GM21360 (cell line): ENCODE results near the gene SI.
"Not testable (repeated sequence)": the region's sequence is repeated elsewhere in the genome, so short reads cannot be mapped to it uniquely, and the experiment has no call there.

Experiments
- ATAC-seq: cut with Tn5 transposase; IDR thresholded peaks from one replicate; pipeline ENCODE4 v1.9.1; 2021; ENCODE audit warnings: mild to moderate bottlenecking, moderate library complexity; ENCODE audit not compliant: unreplicated experiment

Gene SI

DNA sequence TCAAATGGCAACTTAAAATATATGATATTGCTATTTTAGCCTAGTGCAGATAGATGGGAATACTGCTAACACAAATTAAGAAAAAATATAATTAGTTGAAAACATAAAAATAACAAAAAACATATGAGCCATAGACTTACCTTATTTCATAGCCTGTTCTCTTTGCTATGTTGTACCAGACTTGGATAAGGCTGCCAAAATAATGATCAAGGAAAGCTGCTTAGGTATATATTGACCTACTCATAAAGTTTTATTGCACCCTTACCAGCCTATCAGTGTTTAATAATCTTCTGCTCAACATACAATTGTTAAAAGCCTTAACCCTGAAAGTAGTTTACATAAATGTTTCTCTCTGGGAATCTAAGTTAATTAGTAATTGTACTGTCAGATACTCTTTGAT lies at the start of gene SI:
Gene SI, minus strand, starts transcription at position 204 of the 400 bp plus-strand sequence. CDS start 2,484 bp downstream, outside the sequence.
- no peak for ATAC-seq

DNA sequence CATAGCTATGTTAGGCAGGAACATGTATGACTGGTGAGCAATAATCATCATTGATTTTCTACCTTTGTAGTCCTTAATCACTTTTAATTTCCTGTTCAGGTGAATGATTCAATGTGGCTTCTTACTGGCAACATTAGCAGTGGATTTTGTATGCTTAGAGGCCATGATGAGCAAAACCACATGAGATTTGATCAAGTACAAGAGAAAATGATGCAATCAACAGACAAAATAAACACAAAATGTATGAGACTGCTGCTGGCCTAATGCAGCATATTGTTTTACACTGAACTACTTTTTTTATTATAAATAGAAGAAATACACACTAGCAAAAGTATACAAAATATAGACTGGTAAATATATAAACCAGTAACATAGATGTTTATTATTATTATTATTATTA lies 47.5 kb upstream of the SI start:
- ATAC-seq: no peak

DNA sequence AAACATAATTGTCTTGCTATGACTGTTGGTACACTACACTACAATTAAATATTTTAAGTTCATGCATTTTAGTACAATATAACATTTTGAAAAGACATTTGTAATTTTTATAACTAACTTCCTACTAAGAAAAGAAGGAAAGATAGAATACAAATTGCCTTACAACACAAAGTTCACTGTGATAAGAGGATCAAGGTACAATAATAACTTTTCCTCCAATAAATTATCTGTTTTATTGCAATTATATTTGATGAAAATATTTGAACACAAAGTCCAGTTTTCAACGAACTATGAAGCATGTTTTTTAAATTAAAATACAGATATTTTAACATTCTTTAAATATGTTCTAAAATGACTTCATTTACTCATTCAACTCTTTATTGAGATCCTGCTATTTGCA lies 33.1 kb upstream of the SI start:
- ATAC-seq: no peak

GRCh38 chr3:165103616-165104015 lies 25.3 kb upstream of the SI start:
- no peak for ATAC-seq

- no peak for ATAC-seq
Measured at GRCh38 chr3:165082650-165083049, 4.4 kb upstream of the SI start.

DNA sequence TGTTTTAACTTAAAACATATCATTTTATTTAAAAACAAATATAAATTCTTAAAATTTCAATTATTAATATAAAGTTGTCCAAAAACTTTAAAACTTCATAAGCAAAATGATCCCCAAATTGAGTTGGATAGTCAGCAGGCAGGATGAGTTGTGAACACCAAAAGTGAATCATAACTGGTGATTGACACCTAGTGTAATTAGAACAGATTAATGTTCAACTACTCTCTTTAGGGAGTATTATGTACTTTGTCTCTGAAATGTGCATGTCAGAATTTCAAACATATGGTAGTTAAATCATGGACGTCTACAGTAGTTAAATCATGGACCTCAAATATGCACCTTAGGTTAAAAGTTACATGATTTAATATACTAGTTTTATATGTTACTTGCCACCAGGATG lies 2.9 kb upstream of the SI start:
- no peak for ATAC-seq

DNA sequence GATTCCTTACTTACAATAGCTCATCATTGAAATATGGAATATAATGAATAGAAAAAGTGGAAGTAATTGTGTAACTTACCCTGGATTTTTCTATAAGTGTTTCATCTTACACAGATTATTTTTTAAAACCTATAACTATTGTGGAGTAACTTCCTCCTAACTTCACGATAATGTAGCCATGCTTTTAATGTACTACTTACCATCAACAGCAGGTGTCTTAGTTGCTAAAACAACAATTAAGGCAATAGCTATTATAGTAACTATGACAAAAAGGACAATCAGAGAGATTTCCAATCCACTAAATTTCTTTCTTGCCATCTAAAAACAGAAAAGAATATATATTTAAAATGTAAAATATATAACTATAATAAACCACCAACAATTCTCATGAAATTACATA lies 2.6 kb downstream of the SI start:
- no peak for ATAC-seq

DNA sequence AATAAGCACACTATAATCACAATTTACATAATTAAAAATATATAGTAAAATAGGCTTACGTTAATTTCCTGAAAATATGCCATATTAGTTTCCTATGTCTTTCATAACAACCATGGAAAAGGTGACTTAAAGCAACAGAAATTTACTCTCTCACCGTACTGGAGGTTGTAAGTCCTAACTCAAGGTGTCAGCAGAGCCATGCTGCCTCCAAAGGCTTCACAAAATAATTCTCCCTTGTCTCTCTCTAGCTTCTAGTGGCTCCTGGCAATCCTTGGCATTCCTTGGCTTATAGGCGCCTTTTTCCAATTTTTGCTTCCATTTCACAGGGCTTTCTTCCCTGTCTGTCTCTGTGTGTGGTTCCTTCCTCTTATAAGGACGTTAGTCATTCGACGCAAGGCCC lies 7.6 kb downstream of the SI start:
- ATAC-seq: no peak

- no peak for ATAC-seq
Measured at GRCh38 chr3:165056510-165056909, 21.8 kb downstream of the SI start.

DNA sequence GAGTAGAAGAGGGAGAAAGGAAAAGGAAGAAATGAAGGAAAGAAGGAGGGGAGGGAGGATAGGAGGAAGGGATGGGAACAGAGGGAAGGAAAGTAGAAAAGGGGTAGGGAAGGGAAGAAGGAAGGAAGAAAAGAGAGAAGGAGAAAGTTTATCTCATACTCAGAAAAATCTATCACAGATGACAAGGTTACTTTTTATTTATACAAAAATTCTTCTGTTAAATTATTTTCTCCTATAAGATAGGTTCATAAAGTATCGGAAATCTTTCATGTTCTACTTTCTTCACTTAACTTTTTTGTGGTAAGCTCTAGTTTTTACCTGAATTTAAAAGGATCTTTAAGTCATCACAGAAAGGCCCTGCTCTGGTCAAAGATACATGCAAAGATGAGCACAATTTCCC lies 38.1 kb downstream of the SI start:
- no peak for ATAC-seq

DNA sequence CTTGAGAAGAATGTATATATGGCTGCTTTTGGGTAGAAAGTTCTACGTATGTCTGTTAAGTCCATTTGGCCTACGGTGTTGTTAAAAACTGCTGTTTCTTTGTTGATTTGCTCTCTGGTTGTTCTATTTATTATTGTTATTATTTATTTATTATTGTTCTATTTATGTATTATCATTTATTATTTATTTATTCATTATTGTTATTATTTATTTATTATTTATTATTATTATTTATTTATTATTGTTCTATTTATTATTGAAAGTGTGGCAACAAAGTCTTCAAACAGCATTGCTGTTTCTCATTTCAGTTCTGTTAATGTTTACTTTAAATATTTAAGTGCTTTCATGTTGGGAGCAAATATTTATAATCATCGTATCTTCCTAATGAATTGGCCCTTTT lies 66.7 kb downstream of the SI start:
- ATAC-seq: no peak

GRCh38 chr3:164984947-164985346 lies 93.3 kb downstream of the SI start:
- no peak for ATAC-seq

- no peak for ATAC-seq
Measured at GRCh38 chr3:164962610-164963009, 115.7 kb downstream of the SI start.

DNA sequence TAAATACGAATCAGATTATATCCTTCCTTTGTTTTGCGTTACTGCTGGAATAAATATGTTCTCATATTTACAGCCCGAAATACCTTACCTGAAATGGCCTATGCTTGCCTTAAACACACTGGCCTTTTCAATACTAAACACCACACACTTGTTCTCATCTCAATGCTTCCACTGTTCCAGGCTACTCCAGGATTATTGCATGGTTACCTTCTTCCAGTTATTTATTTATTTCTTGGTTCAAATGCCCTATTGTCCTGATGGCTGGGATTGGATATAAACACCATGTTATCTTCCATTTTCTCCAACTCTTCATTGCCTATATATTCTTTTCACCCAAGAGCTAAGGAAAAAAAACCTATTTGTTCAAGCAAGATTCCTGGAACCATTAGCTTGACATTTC lies 125.3 kb downstream of the SI start:
- ATAC-seq: no peak

- ATAC-seq: not testable (repeated sequence)
Measured at GRCh38 chr3:164951403-164951802, 126.9 kb downstream of the SI start.

DNA sequence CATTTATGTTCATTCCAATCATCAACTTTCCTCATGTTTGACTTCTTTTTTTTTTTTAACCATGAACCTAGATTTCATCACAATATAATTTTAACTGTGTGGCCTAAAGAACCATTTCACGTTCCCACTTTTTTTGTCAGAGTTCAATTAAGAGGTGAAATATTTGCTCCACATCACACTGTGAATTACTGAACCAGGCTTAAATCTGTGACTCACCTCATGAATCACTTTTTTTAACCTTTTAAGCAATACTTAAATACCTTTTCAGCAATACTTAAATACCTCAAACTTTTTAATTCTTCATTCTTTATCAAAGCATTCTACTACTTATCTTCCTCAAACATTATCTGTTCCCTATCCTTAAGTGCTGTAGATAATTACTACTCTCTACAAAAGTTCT lies 137.6 kb downstream of the SI start:
- no peak for ATAC-seq

DNA sequence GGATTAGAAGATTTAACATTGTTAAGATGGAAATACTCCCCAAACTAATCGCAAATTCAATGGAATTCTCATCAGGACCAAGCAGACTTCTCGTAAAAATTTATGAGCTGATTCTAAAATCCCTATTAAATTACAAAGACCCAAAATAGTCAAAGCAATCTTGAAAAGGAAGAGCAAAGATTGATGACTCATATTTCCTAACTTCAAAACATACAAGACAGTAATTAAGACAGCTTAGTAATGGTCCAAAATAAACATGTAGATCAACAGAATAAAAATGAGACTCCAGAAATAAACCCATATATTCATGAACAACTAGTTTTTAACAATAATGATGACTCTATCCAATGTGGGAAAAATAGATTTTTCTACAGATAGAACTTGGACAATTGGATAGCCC lies 148.7 kb downstream of the SI start:
- no peak for ATAC-seq
